Bronchial epithelial cell (primary cell): Measurements from ENCODE around the gene SLC1A1. TPM values are rescaled to one million over a fixed set of nuclear protein-coding genes. Genes with fewer than 3 reads are reported as not detected.

ENCODE experiments used
- DNase-seq: peaks from one replicate; pipeline ENCODE4 v3.0.0-alpha.2; 2010; ENCODE audit warnings: low read depth
- FAIRE-seq: peaks from 2 replicates; lab custom pipeline; 2011; peaks lifted over from hg19 to GRCh38; lab: Jason Lieb, UNC
- H3K27me3 ChIP-seq: 2 replicates; pipeline ENCODE4 v1.5.1; 2011; ENCODE audit warnings: low read length; ENCODE audit not compliant: control insufficient read depth, insufficient read depth
- H3K36me3 ChIP-seq: 2 replicates; pipeline ENCODE4 v1.5.1; 2011; ENCODE audit warnings: low read length; ENCODE audit not compliant: control insufficient read depth, insufficient read depth
- H3K4me3 ChIP-seq: 2 replicates; pipeline ENCODE4 v1.5.1; 2011; ENCODE audit warnings: mild to moderate bottlenecking, low read depth, low read length, control low read depth
- total RNA-seq: library from RNA; depleted of rRNA; stranded (reverse); fragments of >200 nt; gene quantifications from 2 replicates; pipeline ENCODE4 v1.2.1, GENCODE V29; 2014
- TF ChIP-seq, protein P1 (sequence below): IDR thresholded peaks from 2 replicates; pipeline ENCODE4 v1.5.1; 2011; ENCODE audit warnings: mild to moderate bottlenecking, moderate library complexity, low read length, control low read depth, inconsistent platforms; ENCODE audit not compliant: insufficient read depth, severe bottlenecking

Gene SLC1A1
- total RNA-seq, 1 donor from 2014 or later, result 1.1 TPM

DNA sequence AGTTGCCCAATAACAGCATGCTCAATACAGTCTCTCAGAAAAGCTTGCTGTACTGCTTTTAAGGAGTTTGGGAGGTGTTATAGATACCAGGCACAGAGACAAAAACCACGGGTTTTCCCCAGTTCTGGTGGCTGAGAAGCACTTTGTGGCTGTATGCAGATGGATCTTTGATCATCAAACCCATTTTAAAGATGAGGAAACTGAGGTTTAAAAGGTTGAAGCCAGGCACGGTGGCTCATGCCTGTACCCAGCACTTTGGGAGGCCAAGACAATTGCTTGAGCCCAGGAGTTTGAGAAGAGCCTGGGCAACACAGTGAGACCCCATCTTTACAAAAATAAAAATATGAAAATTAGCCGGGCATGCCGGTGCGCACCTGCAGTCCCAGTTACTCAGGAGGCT is 125.5 kb downstream of the SLC1A1 start:
- no peaks in the 10 kb centered on the region for H3K27me3 ChIP-seq
- no peak overlapping the region for H3K4me3 ChIP-seq
- no peak for DNase-seq
- TF ChIP-seq, protein P1, sequence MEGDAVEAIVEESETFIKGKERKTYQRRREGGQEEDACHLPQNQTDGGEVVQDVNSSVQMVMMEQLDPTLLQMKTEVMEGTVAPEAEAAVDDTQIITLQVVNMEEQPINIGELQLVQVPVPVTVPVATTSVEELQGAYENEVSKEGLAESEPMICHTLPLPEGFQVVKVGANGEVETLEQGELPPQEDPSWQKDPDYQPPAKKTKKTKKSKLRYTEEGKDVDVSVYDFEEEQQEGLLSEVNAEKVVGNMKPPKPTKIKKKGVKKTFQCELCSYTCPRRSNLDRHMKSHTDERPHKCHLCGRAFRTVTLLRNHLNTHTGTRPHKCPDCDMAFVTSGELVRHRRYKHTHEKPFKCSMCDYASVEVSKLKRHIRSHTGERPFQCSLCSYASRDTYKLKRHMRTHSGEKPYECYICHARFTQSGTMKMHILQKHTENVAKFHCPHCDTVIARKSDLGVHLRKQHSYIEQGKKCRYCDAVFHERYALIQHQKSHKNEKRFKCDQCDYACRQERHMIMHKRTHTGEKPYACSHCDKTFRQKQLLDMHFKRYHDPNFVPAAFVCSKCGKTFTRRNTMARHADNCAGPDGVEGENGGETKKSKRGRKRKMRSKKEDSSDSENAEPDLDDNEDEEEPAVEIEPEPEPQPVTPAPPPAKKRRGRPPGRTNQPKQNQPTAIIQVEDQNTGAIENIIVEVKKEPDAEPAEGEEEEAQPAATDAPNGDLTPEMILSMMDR, result no peak
- no peak for FAIRE-seq
- no peaks in the 10 kb centered on the region for H3K36me3 ChIP-seq

DNA sequence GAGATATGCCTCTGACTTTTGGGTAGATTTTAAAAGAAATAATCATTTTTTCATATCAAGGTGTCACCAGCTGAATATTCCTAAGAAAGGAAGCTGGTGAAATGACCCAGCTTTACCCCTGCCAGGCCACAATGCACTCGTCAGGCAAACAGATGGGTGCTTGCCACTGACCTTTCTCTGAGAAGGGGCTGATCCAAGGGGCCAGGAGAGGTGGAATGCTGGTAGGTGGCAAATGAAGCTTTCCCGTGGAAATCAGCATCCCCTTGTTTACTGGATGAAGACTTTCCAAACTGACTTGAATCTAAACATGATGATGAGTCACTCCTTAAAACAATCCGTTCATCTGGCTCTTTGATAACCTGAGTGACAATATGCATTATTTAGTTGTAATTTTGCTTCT is 127.5 kb downstream of the SLC1A1 start:
- no peak overlapping the region for H3K4me3 ChIP-seq
- H3K36me3 ChIP-seq, result no peaks in the 10 kb centered on the region
- TF ChIP-seq, protein P1, result no peak
- no peaks in the 10 kb centered on the region for H3K27me3 ChIP-seq
- DNase-seq, result no peak
- no peak for FAIRE-seq

DNA sequence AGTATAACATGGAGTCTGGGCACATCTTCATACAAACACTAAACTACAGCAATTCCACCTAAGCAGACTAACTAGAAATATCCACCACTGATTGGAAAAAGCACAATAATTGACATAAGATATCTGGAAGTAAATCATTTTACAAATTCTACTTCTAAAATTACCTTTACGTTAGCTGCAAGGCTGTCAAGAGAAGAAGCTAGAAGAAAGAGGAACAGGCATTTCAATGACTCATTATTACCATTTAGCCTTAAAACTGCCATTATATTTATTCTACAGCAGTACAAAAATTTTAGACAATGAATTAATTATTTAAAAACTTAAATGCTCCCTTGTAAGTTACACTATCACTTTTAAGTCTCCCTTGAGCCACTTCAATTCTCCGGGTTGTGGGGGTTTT is 128.4 kb downstream of the SLC1A1 start:
- Histone ChIP-seq H3K27me3 (no peaks in the 10 kb centered on the region), H3K4me3 (no peak overlapping the region), H3K36me3 (no peaks in the 10 kb centered on the region)
- DNase-seq (no peak), FAIRE-seq (no peak)
- TF ChIP-seq, protein P1, result no peak

DNA sequence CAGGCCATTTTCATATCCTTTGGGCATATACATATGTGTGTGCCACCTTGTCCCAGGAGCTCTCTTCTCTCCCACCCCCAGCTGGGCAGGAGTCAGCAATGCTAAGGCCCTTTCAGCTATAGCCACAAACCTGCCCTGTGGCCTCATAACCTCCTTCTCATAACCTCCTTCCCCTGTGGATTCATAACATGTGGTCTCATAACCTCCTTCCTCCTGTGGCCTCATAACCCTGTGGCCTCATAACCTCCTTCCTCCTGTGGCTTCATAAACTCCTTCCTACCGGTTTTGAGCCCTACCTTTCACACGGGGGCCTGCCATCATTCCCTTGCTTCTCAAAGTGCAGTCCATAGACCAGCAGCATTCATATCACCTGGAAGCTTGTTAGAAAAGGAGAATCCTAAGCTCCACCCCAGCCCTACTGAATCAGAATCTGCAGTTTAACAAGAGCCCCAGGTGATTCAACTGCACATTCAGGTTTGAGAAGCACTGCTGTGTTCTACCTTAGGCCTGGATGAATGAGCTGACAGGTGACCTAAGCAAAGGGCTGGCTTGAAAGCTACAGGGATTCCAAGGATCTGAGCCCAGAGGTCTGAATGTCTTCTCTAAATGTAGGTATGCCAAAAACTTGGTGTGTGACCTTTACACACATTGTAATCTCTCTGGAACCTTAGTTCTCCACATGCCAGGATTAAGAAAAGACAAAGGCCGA is 129.9 kb downstream of the SLC1A1 start:
- FAIRE-seq (peak; percentile 50), DNase-seq (peak; percentile 36)
- Histone ChIP-seq H3K4me3 (no peak overlapping the region), H3K27me3 (no peaks in the 10 kb centered on the region), H3K36me3 (no peaks in the 10 kb centered on the region)
- TF ChIP-seq, protein P1, result no peak

DNA sequence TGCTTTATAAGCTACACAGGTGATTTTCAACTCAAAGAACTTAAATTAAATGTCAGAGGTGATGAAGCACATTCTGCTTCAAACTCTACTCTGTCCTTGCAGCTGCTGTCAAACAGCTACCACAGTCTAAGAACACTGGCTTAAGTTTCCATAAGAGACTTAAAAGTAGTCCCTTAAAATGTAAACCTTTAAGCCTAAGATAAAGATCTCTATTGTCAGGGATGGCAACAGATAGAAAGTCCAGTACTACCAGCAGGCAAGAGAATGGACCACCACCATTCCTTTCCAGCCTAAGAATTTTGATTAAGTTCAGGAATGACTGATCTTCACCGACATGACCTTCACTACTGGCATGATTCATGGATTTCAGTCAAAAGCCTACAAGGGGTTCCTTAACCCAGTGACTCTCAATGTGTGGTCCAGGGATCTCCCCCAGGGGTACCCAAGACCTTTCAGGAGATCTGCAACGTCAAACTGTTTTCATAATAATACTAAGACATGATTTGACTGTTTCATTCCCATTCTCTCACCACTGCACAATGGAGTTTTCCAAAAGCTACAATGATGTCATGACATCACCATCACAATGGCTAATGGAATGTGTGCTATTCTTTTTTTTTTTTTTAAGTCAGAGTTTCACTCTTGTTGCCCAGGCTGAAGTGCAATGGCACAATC is 130.8 kb downstream of the SLC1A1 start:
- TF ChIP-seq, protein P1, result no peak
- DNase-seq, result no peak
- Histone ChIP-seq H3K36me3 (no peaks in the 10 kb centered on the region), H3K27me3 (no peaks in the 10 kb centered on the region), H3K4me3 (no peak overlapping the region)
- FAIRE-seq, result no peak
